ENCODE measurements around the gene KMT2E. TPM values are rescaled to one million over a fixed set of nuclear protein-coding genes. Genes with fewer than 3 reads are reported as not detected.

The KMT2E gene
- total and polyA plus RNA-seq, 4 donors = 20.3 to 277 (median 62.8) TPM

GRCh38 chr7:104983578-104984539, 30.1 kb upstream of the KMT2E start:
- DNase-seq (peak; percentile 83 to 94 (median 94)), ATAC-seq (ENCODE audit: insufficient read depth, low FRiP score) (peak; percentile 96)
- TF ChIP-seq CTCF (IDR thresholded peaks at IDR 0.05; ENCODE audit: control extremely low read depth, extremely low read depth) = peak; percentile 34
- WGBS, 2 donors = 0 to 1% methylated on average over 61 to 62 of the region's 62 CpGs
- no peaks in the 10 kb centered on the region for H3K9me3 ChIP-seq (ENCODE audit: control insufficient read depth in 4 of 4, insufficient read depth in 3 of 4, low read length in 3 of 4)
- H3K27me3 ChIP-seq (ENCODE audit: control insufficient read depth in 3 of 3, insufficient read depth in 3 of 3, low read length in 2 of 3) = no peaks in the 10 kb centered on the region
- H3K36me3 ChIP-seq (ENCODE audit: control insufficient read depth in 4 of 4, insufficient read depth in 4 of 4, low read length in 4 of 4) = no peaks in the 10 kb centered on the region
- peak overlapping the region; percentile 65 to 99 for H3K9ac ChIP-seq (ENCODE audit: insufficient read depth in 1 of 2, low read length in 2 of 2)
- peaks cover 2 to 32% (median 15%) of the 10 kb centered on the region in 5 donors for H3K4me1 ChIP-seq (ENCODE audit: control insufficient read depth in 5 of 5, insufficient read depth in 5 of 5, low read length in 5 of 5)
- peak overlapping the region; percentile 66 for H3K4me3 ChIP-seq
- peak overlapping the region; percentile 96 to 98 for H3K27ac ChIP-seq (ENCODE audit: low read depth in 1 of 2, low read length in 1 of 2)

GRCh38 chr7:104984585-104985258, 29.3 kb upstream of the KMT2E start:
- no peak for ATAC-seq (ENCODE audit: insufficient read depth, low FRiP score)
- Histone ChIP-seq H3K9ac (ENCODE audit: insufficient read depth in 1 of 2, low read length in 2 of 2) (peak overlapping the region; percentile 65 to 99), H3K4me3 (no peak overlapping the region), H3K4me1 (ENCODE audit: control insufficient read depth in 5 of 5, insufficient read depth in 5 of 5, low read length in 5 of 5) (peaks cover 6 to 27% (median 14%) of the 10 kb centered on the region in 5 donors), H3K27me3 (ENCODE audit: control insufficient read depth in 3 of 3, insufficient read depth in 3 of 3, low read length in 2 of 3) (no peaks in the 10 kb centered on the region), H3K27ac (ENCODE audit: low read depth in 1 of 2, low read length in 1 of 2) (peak overlapping the region; percentile 96 to 98), H3K9me3 (ENCODE audit: control insufficient read depth in 4 of 4, insufficient read depth in 3 of 4, low read length in 3 of 4) (no peaks in the 10 kb centered on the region), H3K36me3 (ENCODE audit: control insufficient read depth in 4 of 4, insufficient read depth in 4 of 4, low read length in 4 of 4) (no peaks in the 10 kb centered on the region)
- 43 to 49% methylated on average over 7 of the region's 7 CpGs for WGBS, 2 donors
- no peak for DNase-seq
- TF ChIP-seq CTCF (IDR thresholded peaks at IDR 0.05; ENCODE audit: control extremely low read depth, extremely low read depth) = no peak

GRCh38 chr7:104985259-104985617, 28.8 kb upstream of the KMT2E start:
- H3K27ac ChIP-seq (ENCODE audit: low read depth in 1 of 2, low read length in 1 of 2) = peak overlapping the region in 1 of 2 donors; percentile 98
- no peaks in the 10 kb centered on the region for H3K36me3 ChIP-seq (ENCODE audit: control insufficient read depth in 4 of 4, insufficient read depth in 4 of 4, low read length in 4 of 4)
- H3K4me3 ChIP-seq = no peak overlapping the region
- WGBS, 2 donors = 41 to 69% methylated on average over 1 of the region's 1 CpG
- peaks cover 6 to 27% (median 14%) of the 10 kb centered on the region in 5 donors for H3K4me1 ChIP-seq (ENCODE audit: control insufficient read depth in 5 of 5, insufficient read depth in 5 of 5, low read length in 5 of 5)
- ATAC-seq (ENCODE audit: insufficient read depth, low FRiP score) (no peak), DNase-seq (no peak)
- H3K27me3 ChIP-seq (ENCODE audit: control insufficient read depth in 3 of 3, insufficient read depth in 3 of 3, low read length in 2 of 3) = no peaks in the 10 kb centered on the region
- no peak for TF ChIP-seq CTCF (IDR thresholded peaks at IDR 0.05; ENCODE audit: control extremely low read depth, extremely low read depth)
- H3K9ac ChIP-seq (ENCODE audit: insufficient read depth in 1 of 2, low read length in 2 of 2) = no peak overlapping the region
- no peaks in the 10 kb centered on the region for H3K9me3 ChIP-seq (ENCODE audit: control insufficient read depth in 4 of 4, insufficient read depth in 3 of 4, low read length in 3 of 4)

All from lung (tissue), 12 donors.